ENCODE results near the gene IL17RA.

IL17RA gene

GRCh38 chr22:17079572-17079971, 5.2 kb upstream of the IL17RA start:
- no peak for DNase-seq (ENCODE audit: low read depth in 1 of 2, low spot score in 1 of 2)

GRCh38 chr22:17083255-17083654, 1.5 kb upstream of the IL17RA start:
- DNase-seq (ENCODE audit: low read depth in 1 of 2, low spot score in 1 of 2): no peak

- no peak for DNase-seq (ENCODE audit: low read depth in 1 of 2, low spot score in 1 of 2)
These were observed 874 bp upstream of the IL17RA start for GRCh38 chr22:17083811-17084441.

GRCh38 chr22:17085277-17086181, 729 bp downstream of the IL17RA start:
- DNase-seq (ENCODE audit: low read depth in 1 of 2, low spot score in 1 of 2): no peak

- no peak for DNase-seq (ENCODE audit: low read depth in 1 of 2, low spot score in 1 of 2)
These were observed 1.5 kb downstream of the IL17RA start for GRCh38 chr22:17086296-17086695.

- no peak for DNase-seq (ENCODE audit: low read depth in 1 of 2, low spot score in 1 of 2)
These were observed 2.1 kb downstream of the IL17RA start for GRCh38 chr22:17086788-17087497.

- no peak for DNase-seq (ENCODE audit: low read depth in 1 of 2, low spot score in 1 of 2)
These were observed 2.8 kb downstream of the IL17RA start for GRCh38 chr22:17087498-17088131.

- no peak for DNase-seq (ENCODE audit: low read depth in 1 of 2, low spot score in 1 of 2)
These were observed 5.8 kb downstream of the IL17RA start for GRCh38 chr22:17090550-17090949.

GRCh38 chr22:17091851-17092250, 7.1 kb downstream of the IL17RA start:
- no peak for DNase-seq (ENCODE audit: low read depth in 1 of 2, low spot score in 1 of 2)

GRCh38 chr22:17093081-17093480, 8.3 kb downstream of the IL17RA start:
- no peak for DNase-seq (ENCODE audit: low read depth in 1 of 2, low spot score in 1 of 2)

- no peak for DNase-seq (ENCODE audit: low read depth in 1 of 2, low spot score in 1 of 2)
These were observed 10.7 kb downstream of the IL17RA start for GRCh38 chr22:17095538-17095937.

GRCh38 chr22:17096071-17096470, 11.3 kb downstream of the IL17RA start:
- DNase-seq (ENCODE audit: low read depth in 1 of 2, low spot score in 1 of 2): no peak

GRCh38 chr22:17097062-17097461, 12.3 kb downstream of the IL17RA start:
- DNase-seq (ENCODE audit: low read depth in 1 of 2, low spot score in 1 of 2): no peak

- no peak for DNase-seq (ENCODE audit: low read depth in 1 of 2, low spot score in 1 of 2)
These were observed 12.9 kb downstream of the IL17RA start for GRCh38 chr22:17097701-17098100.

- DNase-seq (ENCODE audit: low read depth in 1 of 2, low spot score in 1 of 2): no peak
These were observed 13.6 kb downstream of the IL17RA start for GRCh38 chr22:17098379-17098819.

GRCh38 chr22:17100621-17101020, 15.8 kb downstream of the IL17RA start:
- DNase-seq (ENCODE audit: low read depth in 1 of 2, low spot score in 1 of 2): no peak

- DNase-seq (ENCODE audit: low read depth in 1 of 2, low spot score in 1 of 2): no peak
These were observed 16.9 kb downstream of the IL17RA start for GRCh38 chr22:17101475-17102296.

- DNase-seq (ENCODE audit: low read depth in 1 of 2, low spot score in 1 of 2): no peak
These were observed 17.5 kb downstream of the IL17RA start for GRCh38 chr22:17102297-17102667.

- DNase-seq (ENCODE audit: low read depth in 1 of 2, low spot score in 1 of 2): no peak
These were observed 18.6 kb downstream of the IL17RA start for GRCh38 chr22:17103351-17103750.

- DNase-seq (ENCODE audit: low read depth in 1 of 2, low spot score in 1 of 2): no peak
These were observed 19.6 kb downstream of the IL17RA start for GRCh38 chr22:17104336-17104935.

Measured in activated CD4-positive, alpha-beta T cell treated with anti-CD3 and anti-CD28 coated beads, Interleukin-2, amount 50 U/mL, for 24 hours (primary cell).